Aorta (tissue), 5 donors: ENCODE measurements around the gene KRT80. TPM values are rescaled to one million over a fixed set of nuclear protein-coding genes. Genes with fewer than 3 reads are reported as not detected.
"Not testable (repeated sequence)": the region's sequence is repeated elsewhere in the genome, so short reads cannot be mapped to it uniquely, and the experiment has no call there.

ENCODE experiments used
- ATAC-seq: fragments of 200-7000 bp; cut with Tn5 transposase; one replicate; pipeline ENCODE4 v1.9.1; 2022; ENCODE audit warnings: moderate library complexity; ENCODE audit not compliant: low FRiP score
- DNase-seq, 2 donors: peaks; one replicate each; pipeline ENCODE4 v3.0.0-alpha.2; 2020
- H3K27ac ChIP-seq, 2 donors: one replicate each; pipeline ENCODE4 v1.5.1; 2013; ENCODE audit warnings: low read length in 2 of 2, mild to moderate bottlenecking in 2 of 2, moderate library complexity in 2 of 2, control low read depth in 1 of 2, inconsistent platforms in 1 of 2, low read depth in 1 of 2
- H3K27me3 ChIP-seq, 2 donors: one replicate each; pipeline ENCODE4 v1.6.1; 2013; ENCODE audit warnings: control low read depth in 1 of 2, low read length in 1 of 2, mild to moderate bottlenecking in 1 of 2, moderate library complexity in 1 of 2; ENCODE audit not compliant: insufficient read depth in 2 of 2, control insufficient read depth in 1 of 2
- H3K36me3 ChIP-seq, 2 donors: one replicate each; pipeline ENCODE4 v1.6.1; 2013; ENCODE audit warnings: control low read depth in 1 of 2, low read length in 1 of 2, mild to moderate bottlenecking in 1 of 2; ENCODE audit not compliant: insufficient read depth in 2 of 2, control insufficient read depth in 1 of 2
- H3K4me1 ChIP-seq, 2 donors: one replicate each; pipeline ENCODE4 v1.6.1; 2013; ENCODE audit warnings: low read length in 2 of 2, control low read depth in 1 of 2, mild to moderate bottlenecking in 1 of 2, moderate library complexity in 1 of 2; ENCODE audit not compliant: insufficient read depth in 2 of 2, control insufficient read depth in 1 of 2
- H3K4me3 ChIP-seq, 2 donors: one replicate each; pipeline ENCODE4 v1.5.1; 2013; ENCODE audit warnings: low read length in 2 of 2, control low read depth in 1 of 2, mild to moderate bottlenecking in 1 of 2
- H3K9me3 ChIP-seq: one replicate; pipeline ENCODE4 v1.6.1; 2013; ENCODE audit warnings: mild to moderate bottlenecking, low read length; ENCODE audit not compliant: control insufficient read depth
- WGBS, 2 donors: extraction: QIAGEN DNeasy Blood & Tissue Kit; methylation state at CpG; one replicate each; pipeline ENCODE4 v1.1.7; 2013; 5-methylcytosine and 5-hydroxymethylcytosine counted together
- intact Hi-C, 2 donors: fragments of 100-400 bp; cut with DNase I; formaldehyde crosslinking; loops; one replicate each; pipeline versions ENCODE4 v1.14.2 to v1.15.0; 2022
- long read RNA-seq, 2 donors: library from polyadenylated mRNA; unstranded; transcript quantifications; one replicate each; pipeline ENCODE4 v2.0.0, GENCODE V29; 2020 to 2021
- polyA plus RNA-seq, 2 donors: library from polyadenylated mRNA; stranded (reverse); fragments of 200-250 nt; gene quantifications; one replicate each; pipeline ENCODE4 v1.2.3, GENCODE V29; 2013
- total RNA-seq, 2 donors: library from RNA; stranded (reverse); fragmentation: NEBNext Ultra II Directional; extraction: Animal tissue kit (Norgen Biotek cat#: 25700); gene quantifications; one replicate each; pipeline ENCODE4 v1.2.1, GENCODE V29; 2021
- donor health status: healthy with polysubstance abuse.
- donor health status: Bipolar disorder and iron deficiency.
- donor health status: DM: no; HTN: no; CAD: no.
- donor health status: DM: no; HTN: no; CAD: no.
- donor health status: DM: yes; HTN: yes; CAD: no.

Gene KRT80
- total RNA-seq (under 1 TPM; 0.12 to 0.71 TPM), polyA plus RNA-seq (under 1 TPM in 1 of 2 donors, not detected in 1; 0.20 TPM)
- long read RNA-seq, donor 1, partial matches to known transcripts: 0 of 3 reads
- long read RNA-seq, donor 1, other reads (novel, unspliced or antisense): 3 of 3 reads
- long read RNA-seq, donor 2: 0 reads

GRCh38 chr12:52191841-52192791, at the start of gene KRT80:
Gene KRT80, minus strand, starts transcription at chr12:52192014. Its CDS starts 112 bp downstream, at chr12:52191902.
- intact Hi-C loops: no loop called here

GRCh38 chr12:52241205-52241842, 49.5 kb upstream of the KRT80 start:
- intact Hi-C loops: no loop called here
- 82 to 93% methylated on average over 11 of the region's 11 CpGs for WGBS, 2 donors
- DNase-seq: no peak
- no peaks in the 10 kb centered on the region for H3K4me1 ChIP-seq
- no peaks in the 10 kb centered on the region for H3K27me3 ChIP-seq
- H3K36me3 ChIP-seq: no peaks in the 10 kb centered on the region
- no peak overlapping the region for H3K27ac ChIP-seq
- H3K4me3 ChIP-seq: no peak overlapping the region
- no peak for ATAC-seq
- no peaks in the 10 kb centered on the region for H3K9me3 ChIP-seq

More at GRCh38 chr12:52191841-52192791, at the start of gene KRT80:
- peak; percentile 85 for ATAC-seq
- Histone ChIP-seq H3K36me3 (no peaks in the 10 kb centered on the region), H3K27ac (peak within 1 kb of the TSS in 1 of 2 donors; percentile 34), H3K9me3 (no peaks in the 10 kb centered on the region), H3K4me1 (peaks cover 0 to 4% of the 10 kb centered on the region in 2 donors), H3K27me3 (no peaks in the 10 kb centered on the region), H3K4me3 (no peak within 1 kb of the TSS)
- DNase-seq: peak; percentile 96 to 98
- WGBS, 2 donors: 54 to 56% methylated on average over 20 of the region's 20 CpGs

DNA sequence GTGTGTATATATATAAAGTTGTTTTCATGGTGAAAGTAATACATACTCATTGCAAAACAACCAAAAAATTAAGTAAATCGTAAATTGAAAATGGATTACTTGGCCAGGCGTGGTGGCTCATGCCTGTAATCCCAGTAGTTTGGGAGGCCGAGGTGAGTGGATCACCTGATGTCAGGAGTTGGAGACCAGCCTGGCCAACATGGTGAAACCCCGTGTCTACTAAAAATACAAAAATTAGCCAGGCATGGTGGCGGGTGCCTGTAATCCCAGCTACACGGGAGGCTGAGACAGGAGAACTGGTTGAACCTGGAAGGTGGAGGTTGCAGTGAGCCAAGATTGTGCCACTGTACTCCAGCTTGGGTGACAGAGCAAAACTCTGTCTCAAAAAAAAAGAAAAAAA, 48.4 kb upstream of the KRT80 start:
- WGBS, 2 donors: 91 to 95% methylated on average over 6 of the region's 6 CpGs
- DNase-seq, H3K27me3 ChIP-seq, H3K9me3 ChIP-seq, H3K36me3 ChIP-seq, H3K27ac ChIP-seq, H3K4me1 ChIP-seq, H3K4me3 ChIP-seq, intact Hi-C loops, ATAC-seq: not testable (repeated sequence)

GRCh38 chr12:52239767-52240166, 48.0 kb upstream of the KRT80 start:
- Histone ChIP-seq H3K36me3 (no peaks in the 10 kb centered on the region), H3K4me1 (no peaks in the 10 kb centered on the region), H3K27ac (no peak overlapping the region), H3K9me3 (no peaks in the 10 kb centered on the region), H3K4me3 (no peak overlapping the region), H3K27me3 (no peaks in the 10 kb centered on the region)
- intact Hi-C loops: no loop called here
- 85 to 90% methylated on average over 2 of the region's 2 CpGs for WGBS, 2 donors
- ATAC-seq (no peak), DNase-seq (no peak)

DNA sequence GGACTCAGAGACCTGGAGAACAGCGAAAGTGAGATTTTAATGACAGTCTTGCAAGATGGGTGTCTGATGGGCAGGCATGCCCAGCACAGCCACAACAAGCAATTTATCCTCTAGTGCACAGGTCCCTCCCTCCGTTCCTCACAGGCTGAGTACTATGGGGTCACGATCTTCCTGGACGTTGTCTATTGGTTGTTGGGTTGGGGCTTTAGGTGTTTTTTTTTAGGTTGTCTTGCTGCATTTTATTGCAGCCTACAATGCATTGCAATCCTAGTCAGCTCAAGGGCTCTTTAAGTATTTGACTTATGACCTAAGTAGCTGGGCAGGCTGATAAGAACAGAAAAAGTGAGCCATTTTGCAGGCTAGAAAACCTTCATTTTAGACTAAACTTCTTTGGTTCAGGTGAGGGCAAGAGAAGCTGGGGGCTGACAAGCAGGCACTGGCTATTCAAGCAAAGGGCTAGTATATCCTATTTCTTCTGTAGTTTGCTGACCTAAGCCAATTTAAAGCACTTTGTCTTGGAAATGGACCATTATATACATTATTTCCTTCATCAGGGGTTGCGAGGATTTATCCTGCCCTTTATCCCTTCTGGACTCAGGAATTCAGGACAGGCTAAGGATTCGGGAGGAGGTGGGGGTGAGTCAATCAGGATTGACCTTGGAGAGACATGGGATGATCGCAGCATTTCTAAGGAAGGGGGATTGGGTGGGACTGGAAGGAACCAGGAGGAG, 47.3 kb upstream of the KRT80 start:
- H3K27me3 ChIP-seq: no peaks in the 10 kb centered on the region
- H3K4me1 ChIP-seq: no peaks in the 10 kb centered on the region
- H3K36me3 ChIP-seq: no peaks in the 10 kb centered on the region
- H3K4me3 ChIP-seq: no peak overlapping the region
- 95 to 98% methylated on average over 7 of the region's 7 CpGs for WGBS, 2 donors
- DNase-seq (no peak), ATAC-seq (no peak)
- no peak overlapping the region for H3K27ac ChIP-seq
- intact Hi-C loops: no loop called here
- H3K9me3 ChIP-seq: no peaks in the 10 kb centered on the region

DNA sequence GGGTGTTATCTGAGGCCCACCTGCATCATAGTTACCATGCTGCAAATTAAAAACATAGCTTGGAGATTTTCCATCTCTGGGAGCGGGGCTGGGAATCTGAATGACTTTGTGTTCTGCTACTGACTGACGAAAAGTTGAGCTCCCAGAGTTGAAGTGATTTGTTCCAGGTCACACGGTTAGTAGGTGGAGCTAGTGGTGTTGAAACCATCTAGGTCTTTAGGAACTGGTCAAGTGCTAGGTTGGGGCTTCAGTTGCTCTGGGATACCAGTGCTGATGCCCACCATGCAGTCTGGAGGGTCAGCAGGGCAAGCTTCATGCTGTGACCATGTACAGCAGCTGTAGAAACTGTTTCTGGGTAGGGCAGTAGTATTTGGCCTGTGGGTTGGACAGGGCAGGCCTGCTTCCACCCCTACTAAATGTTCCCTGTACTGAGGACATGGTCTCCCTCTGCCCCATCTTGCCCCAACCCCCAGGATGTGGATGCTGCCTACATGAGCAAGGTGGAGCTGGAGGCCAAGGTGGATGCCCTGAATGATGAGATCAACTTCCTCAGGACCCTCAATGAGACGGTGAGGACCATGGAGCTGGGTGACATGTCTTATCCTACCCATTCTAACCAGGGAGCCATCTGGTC, 46.5 kb upstream of the KRT80 start:
- Histone ChIP-seq H3K9me3 (no peaks in the 10 kb centered on the region), H3K4me1 (no peaks in the 10 kb centered on the region), H3K27me3 (no peaks in the 10 kb centered on the region), H3K4me3 (no peak overlapping the region), H3K36me3 (no peaks in the 10 kb centered on the region), H3K27ac (no peak overlapping the region)
- 94 to 98% methylated on average over 4 of the region's 4 CpGs for WGBS, 2 donors
- ATAC-seq: no peak
- intact Hi-C loops: no loop called here
- no peak for DNase-seq

DNA sequence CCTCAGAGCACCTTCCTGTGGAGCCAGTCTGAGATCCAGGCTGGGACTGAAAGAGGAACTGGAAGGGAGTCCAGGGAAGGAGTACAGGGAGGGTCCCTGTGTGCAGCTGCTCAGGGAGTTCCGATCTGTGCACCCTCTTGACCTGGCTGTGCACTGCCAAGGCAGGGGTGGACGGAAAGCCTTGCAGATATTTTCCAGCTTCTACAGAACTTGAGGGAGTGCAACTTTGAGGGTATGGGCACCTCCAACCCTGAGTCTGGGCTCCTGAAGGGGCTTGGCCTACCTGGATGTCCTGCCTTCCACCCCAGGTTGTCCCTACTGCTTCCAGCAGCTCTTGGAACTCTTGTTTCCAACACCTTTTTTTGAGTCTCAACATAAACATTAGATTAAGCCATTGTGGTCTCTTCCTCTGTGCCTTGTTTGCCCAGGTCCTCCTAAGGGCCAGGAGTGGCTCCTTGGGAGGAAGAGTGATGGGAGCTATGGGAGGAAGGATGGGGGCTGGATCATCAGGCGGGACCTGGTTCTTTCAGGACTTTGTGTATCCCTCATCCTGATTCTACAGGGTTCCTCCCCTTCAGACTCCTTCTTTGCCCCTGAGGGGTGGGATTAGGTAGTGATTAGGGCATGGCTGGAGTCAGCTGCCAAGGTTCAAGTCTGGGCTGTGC, 44.7 kb upstream of the KRT80 start:
- Histone ChIP-seq H3K4me1 (no peaks in the 10 kb centered on the region), H3K36me3 (no peaks in the 10 kb centered on the region), H3K9me3 (no peaks in the 10 kb centered on the region), H3K27me3 (no peaks in the 10 kb centered on the region), H3K27ac (no peak overlapping the region), H3K4me3 (no peak overlapping the region)
- intact Hi-C loops: no loop called here
- 93 to 96% methylated on average over 3 of the region's 3 CpGs for WGBS, 2 donors
- DNase-seq: no peak
- no peak for ATAC-seq
